Measurements from ENCODE around the gene SLC22A23. TPM values are rescaled to one million over a fixed set of nuclear protein-coding genes. Genes with fewer than 3 reads are reported as not detected.

Gene SLC22A23
- total and polyA plus RNA-seq, 2 of the 4 experiments (the other 2 are of a cell fraction) = 0.72 to 1.6 TPM

DNA sequence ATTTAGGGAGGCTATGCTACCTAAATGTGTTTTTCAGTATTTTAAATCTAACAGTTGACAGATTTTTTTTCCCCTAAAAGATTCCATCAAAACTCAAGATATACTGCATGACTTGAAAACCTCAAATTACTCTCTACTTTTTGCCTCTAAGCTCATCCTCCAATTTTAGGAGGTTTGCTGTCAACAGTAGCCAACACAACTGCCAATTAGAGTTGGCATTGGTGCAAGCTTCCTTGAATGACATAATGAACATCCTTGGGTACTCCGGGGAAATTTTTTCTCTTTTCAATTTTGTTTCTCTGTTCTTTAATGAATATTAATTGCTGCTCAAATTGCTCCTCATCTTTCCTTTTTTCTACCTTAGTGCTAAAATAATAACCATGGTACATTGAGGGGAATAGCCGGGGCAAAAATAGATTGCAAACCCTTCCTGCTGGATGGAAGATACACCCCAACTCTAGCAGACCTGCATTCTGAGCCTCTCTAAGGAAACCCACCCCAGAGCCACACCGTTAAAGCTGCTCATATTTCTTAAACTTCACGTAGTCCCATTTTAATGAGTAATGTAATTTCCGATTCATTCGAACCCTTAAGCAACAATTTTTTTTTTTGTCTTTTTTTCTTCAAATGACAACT is 34.3 kb downstream of the SLC22A23 start:
- BruUV-seq (replicated peaks) = no TSS peak
- Histone ChIP-seq H2BK120ac (ENCODE audit: low read depth, low read length) (no peak overlapping the region), H4K91ac (ENCODE audit: insufficient read depth, low read depth, low read length) (no peak overlapping the region), H3K79me1 (ENCODE audit: low read depth in 1 of 2, low read length in 2 of 2) (no peaks in the 10 kb centered on the region), H3K4me2 (ENCODE audit: low read depth, low read length) (no peak overlapping the region), H2AFZ (replicated peaks; ENCODE audit: low read length, poor library complexity) (no peak overlapping the region), H2AK9ac (replicated peaks; ENCODE audit: low read depth, low read length, poor library complexity) (no peak overlapping the region), H2BK15ac (ENCODE audit: low read depth, low read length) (no peak overlapping the region), H3K9me1 (ENCODE audit: insufficient read depth, low read length) (no peaks in the 10 kb centered on the region), H2BK5ac (ENCODE audit: low read depth, low read length, poor library complexity, severe bottlenecking) (no peak overlapping the region), H3K4me1 (ENCODE audit: control insufficient read depth, insufficient read depth, low read length) (no peaks in the 10 kb centered on the region), H3K14ac (replicated peaks; ENCODE audit: low read depth, low read length) (no peak overlapping the region), H3K4me3 (ENCODE audit: insufficient read depth, low read depth, low read length) (no peak overlapping the region), H3K9ac (ENCODE audit: low read depth, low read length) (no peak overlapping the region), H3K23ac (ENCODE audit: low read depth, low read length) (no peak overlapping the region), H3K27me3 (ENCODE audit: control insufficient read depth, insufficient read depth, low read length) (peaks cover 36% of the 10 kb centered on the region), H2BK20ac (ENCODE audit: low read depth, low read length) (no peak overlapping the region), H3K36me3 (ENCODE audit: control insufficient read depth, insufficient read depth, low read length) (no peaks in the 10 kb centered on the region), H3K56ac (ENCODE audit: extremely low read depth, insufficient read depth, low read length) (no peak overlapping the region), H3K18ac (ENCODE audit: low read depth, low read length) (no peak overlapping the region), H4K20me1 (ENCODE audit: insufficient read depth, low read length) (no peaks in the 10 kb centered on the region), H4K8ac (ENCODE audit: low read depth in 2 of 2, low read length in 2 of 2) (no peak overlapping the region), H3K27ac (ENCODE audit: insufficient read depth, low read length) (no peak overlapping the region), H4K5ac (ENCODE audit: low read depth, low read length) (no peak overlapping the region), H3K9me3 (ENCODE audit: control insufficient read depth, insufficient read depth, low read length) (no peaks in the 10 kb centered on the region), H2AK5ac (ENCODE audit: low read depth, low read length) (no peak overlapping the region), H3K4ac (ENCODE audit: low read depth, low read length) (no peak overlapping the region)
- DNase-seq = no peak
- TF ChIP-seq RCOR1 (IDR thresholded peaks at IDR 0.05; ENCODE audit: insufficient replicate concordance, low read length) = no peak
- TF ChIP-seq CEBPB (IDR thresholded peaks at IDR 0.05; ENCODE audit: low read depth, low read length) = no peak
- TF ChIP-seq, protein P1, sequence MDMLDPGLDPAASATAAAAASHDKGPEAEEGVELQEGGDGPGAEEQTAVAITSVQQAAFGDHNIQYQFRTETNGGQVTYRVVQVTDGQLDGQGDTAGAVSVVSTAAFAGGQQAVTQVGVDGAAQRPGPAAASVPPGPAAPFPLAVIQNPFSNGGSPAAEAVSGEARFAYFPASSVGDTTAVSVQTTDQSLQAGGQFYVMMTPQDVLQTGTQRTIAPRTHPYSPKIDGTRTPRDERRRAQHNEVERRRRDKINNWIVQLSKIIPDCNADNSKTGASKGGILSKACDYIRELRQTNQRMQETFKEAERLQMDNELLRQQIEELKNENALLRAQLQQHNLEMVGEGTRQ (IDR thresholded peaks at IDR 0.05; ENCODE audit: low read depth, low read length) = no peak
- no peak for TF ChIP-seq SMC3 (IDR thresholded peaks at IDR 0.05; ENCODE audit: low read depth, low read length)
- TF ChIP-seq RFX5 (IDR thresholded peaks at IDR 0.05; ENCODE audit: low read depth, low read length) = no peak
- no peak for TF ChIP-seq RAD21 (IDR thresholded peaks at IDR 0.05; ENCODE audit: low read length)
- no peak for TF ChIP-seq NFE2L2 (IDR thresholded peaks at IDR 0.05; ENCODE audit: low read depth, low read length)
- TF ChIP-seq FOS (IDR thresholded peaks at IDR 0.05; ENCODE audit: low read depth, low read length) = no peak
- TF ChIP-seq POLR2A (IDR thresholded peaks at IDR 0.05; ENCODE audit: low read depth, low read length) = no peak
- TF ChIP-seq, protein P2, sequence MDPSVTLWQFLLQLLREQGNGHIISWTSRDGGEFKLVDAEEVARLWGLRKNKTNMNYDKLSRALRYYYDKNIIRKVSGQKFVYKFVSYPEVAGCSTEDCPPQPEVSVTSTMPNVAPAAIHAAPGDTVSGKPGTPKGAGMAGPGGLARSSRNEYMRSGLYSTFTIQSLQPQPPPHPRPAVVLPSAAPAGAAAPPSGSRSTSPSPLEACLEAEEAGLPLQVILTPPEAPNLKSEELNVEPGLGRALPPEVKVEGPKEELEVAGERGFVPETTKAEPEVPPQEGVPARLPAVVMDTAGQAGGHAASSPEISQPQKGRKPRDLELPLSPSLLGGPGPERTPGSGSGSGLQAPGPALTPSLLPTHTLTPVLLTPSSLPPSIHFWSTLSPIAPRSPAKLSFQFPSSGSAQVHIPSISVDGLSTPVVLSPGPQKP (IDR thresholded peaks at IDR 0.05; ENCODE audit: borderline replicate concordance, low read depth, low read length) = no peak
- no peak for TF ChIP-seq MXI1 (IDR thresholded peaks at IDR 0.05; ENCODE audit: borderline replicate concordance, low read depth, low read length)
- TF ChIP-seq, protein P3, sequence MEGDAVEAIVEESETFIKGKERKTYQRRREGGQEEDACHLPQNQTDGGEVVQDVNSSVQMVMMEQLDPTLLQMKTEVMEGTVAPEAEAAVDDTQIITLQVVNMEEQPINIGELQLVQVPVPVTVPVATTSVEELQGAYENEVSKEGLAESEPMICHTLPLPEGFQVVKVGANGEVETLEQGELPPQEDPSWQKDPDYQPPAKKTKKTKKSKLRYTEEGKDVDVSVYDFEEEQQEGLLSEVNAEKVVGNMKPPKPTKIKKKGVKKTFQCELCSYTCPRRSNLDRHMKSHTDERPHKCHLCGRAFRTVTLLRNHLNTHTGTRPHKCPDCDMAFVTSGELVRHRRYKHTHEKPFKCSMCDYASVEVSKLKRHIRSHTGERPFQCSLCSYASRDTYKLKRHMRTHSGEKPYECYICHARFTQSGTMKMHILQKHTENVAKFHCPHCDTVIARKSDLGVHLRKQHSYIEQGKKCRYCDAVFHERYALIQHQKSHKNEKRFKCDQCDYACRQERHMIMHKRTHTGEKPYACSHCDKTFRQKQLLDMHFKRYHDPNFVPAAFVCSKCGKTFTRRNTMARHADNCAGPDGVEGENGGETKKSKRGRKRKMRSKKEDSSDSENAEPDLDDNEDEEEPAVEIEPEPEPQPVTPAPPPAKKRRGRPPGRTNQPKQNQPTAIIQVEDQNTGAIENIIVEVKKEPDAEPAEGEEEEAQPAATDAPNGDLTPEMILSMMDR (conservative IDR thresholded peaks at IDR 0.05; ENCODE audit: low read depth, low read length) = no peak
- no peak for TF ChIP-seq CHD1 (IDR thresholded peaks at IDR 0.05; ENCODE audit: low read depth, low read length)
- TF ChIP-seq MAFK (IDR thresholded peaks at IDR 0.05; ENCODE audit: low read depth, low read length) = no peak
- TF ChIP-seq BHLHE40 (IDR thresholded peaks at IDR 0.05; ENCODE audit: low read depth, low read length) = no peak
- TF ChIP-seq MAZ (IDR thresholded peaks at IDR 0.05; ENCODE audit: borderline replicate concordance, low read depth, low read length) = no peak
- intact Hi-C loops (cut with micrococcal nuclease) = no loop called here
- dilution Hi-C loops (cut with HindIII; ENCODE audit: low sequenced_read_pairs, unreplicated experiment) = no loop called here
- ATAC-seq (ENCODE audit: low read depth) = no peak
- in situ Hi-C loops (cut with MboI; ENCODE audit: low sequenced_read_pairs) = no loop called here
- ChIA-PET CTCF (no interaction called here), POLR2A (ENCODE audit: unreplicated experiment) (no interaction called here)
- WGBS, 2 experiments (ENCODE audit: extremely low coverage in 2 of 2, insufficient read length in 1 of 2) = no CpG with 5 or more reads among the region's 6 CpGs
